HG03571 (cell line): ENCODE measurements around the gene ZDHHC24.

Source experiments
- ATAC-seq: cut with Tn5 transposase; IDR thresholded peaks from one replicate; pipeline ENCODE4 v1.9.1; 2021; ENCODE audit not compliant: unreplicated experiment

ZDHHC24 gene

DNA sequence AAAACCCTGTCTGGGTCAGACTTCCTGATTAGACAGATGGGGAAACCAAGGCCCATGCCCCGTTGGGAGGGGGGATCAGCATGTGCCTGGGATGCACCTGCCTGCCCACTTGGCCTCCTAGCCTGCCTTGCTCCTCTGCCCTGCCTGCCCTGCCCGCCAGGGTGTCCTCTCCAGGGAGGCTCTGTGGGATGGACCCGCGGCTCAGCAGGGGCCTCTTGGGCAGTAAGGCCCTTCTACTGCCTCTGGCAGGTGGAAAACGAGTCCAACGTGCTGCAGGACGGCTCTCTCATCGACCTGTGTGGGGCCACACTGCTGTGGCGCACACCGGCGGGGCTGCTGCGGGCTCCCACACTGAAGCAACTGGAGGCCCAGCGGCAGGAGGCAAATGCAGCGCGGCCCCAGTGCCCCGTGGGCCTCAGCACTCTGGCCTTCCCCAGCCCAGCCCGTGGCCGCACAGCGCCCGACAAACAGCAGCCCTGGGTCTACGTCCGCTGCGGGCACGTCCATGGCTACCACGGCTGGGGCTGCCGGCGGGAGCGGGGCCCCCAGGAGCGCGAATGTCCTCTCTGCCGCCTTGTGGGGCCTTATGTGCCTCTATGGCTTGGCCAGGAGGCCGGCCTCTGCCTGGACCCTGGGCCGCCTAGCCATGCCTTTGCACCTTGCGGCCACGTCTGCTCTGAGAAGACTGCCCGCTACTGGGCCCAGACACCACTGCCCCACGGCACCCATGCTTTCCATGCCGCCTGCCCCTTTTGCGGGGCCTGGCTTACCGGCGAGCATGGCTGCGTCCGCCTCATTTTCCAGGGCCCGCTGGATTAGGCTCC is 70.3 kb downstream of the ZDHHC24 start:
- no peak for ATAC-seq

DNA sequence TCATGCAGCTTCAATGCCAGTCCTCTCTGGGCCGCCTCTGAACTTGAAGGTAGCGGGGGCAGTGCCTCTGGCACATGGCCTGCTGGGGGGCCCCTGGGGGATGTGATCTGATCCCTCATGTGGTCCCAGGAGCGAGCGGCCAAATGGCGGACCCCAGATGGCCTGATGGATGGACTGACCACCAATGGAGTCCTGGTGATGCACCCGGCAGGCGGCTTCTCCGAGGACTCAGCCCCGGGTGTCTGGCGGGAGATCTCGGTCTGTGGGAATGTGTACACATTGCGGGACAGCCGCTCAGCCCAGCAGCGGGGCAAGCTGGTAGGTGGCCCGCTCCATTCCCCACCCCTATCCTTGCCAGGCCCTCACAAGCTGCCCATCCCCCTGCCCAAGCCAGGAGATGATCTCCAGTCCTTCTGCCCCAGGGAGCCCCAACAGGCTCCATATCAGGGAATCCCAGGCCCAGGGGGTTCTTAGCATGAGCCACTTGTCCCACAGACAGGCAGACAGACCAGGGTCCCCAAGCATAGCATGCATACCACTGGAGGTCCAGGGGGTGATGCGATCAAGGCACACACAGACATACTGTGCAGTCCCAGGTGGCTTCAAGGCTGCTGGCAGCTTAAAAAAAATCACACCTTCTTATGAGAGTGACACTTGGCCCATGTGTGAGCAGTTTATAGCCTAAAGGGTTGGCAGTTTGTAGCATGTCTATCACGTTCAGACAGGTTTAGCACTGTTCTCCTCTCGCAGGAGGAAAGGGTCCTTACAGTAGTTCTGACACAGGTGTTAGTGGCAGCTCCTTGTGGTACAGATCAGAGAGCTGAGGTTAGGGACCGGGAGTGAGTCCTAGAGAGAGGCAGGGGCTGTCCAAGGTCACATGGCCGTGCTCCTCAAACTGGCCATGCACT is 72.0 kb downstream of the ZDHHC24 start:
- ATAC-seq = no peak

GRCh38 chr11:66473167-66473566 is 72.7 kb downstream of the ZDHHC24 start:
- ATAC-seq = no peak

DNA sequence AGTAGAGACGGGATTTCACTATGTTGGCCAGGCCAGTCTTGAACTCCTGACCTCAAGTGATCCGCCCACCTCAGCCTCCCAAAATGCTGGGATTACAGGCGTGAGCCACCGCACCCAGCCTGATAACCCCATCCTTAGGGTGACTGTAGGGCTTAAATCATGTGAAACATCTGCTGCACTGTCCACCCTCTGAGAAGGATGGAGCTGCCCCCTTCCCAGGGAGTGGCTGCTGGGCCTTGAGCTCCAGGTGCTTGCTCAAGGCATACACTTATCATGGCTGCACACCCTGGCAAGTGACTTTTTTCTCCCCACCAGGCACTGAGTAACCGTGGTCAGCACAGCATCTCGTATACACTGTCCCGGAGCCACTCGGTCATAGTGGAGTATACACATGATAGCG is 73.8 kb downstream of the ZDHHC24 start:
- no peak for ATAC-seq

GRCh38 chr11:66471142-66471541 is 74.7 kb downstream of the ZDHHC24 start:
- no peak for ATAC-seq
